ENCODE data around the gene TGIF2. TPM values are rescaled to one million over a fixed set of nuclear protein-coding genes. Genes with fewer than 3 reads are reported as not detected.

TGIF2 gene
- polyA plus RNA-seq, 1 donor (not counting 4 experiments of a cell fraction or from before 2014, with no cell fraction given), result 6.7 TPM

DNA sequence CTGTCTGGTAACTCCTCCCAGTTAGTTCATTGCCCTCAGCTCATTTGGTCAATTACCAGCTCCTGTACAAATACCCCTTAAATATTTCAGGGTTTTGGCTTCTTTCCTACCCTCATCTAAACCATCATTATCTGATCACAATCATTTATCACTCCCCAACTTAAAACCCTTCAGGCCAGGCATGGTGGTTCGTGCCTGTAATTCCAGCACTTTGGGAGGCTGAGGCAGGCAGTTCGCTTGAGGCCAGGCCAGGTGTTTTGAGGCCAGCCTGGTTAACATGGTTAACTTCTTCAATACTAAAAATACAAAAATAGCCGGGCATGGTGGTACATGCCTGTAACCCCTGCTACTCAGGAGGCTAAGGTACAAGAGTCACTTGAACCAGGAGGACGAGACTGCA is 9.4 kb downstream of the TGIF2 start:
- H4K20me1 ChIP-seq (ENCODE audit: control insufficient read depth, extremely low read depth, insufficient read depth, low read length), result no peaks in the 10 kb centered on the region
- no peaks in the 10 kb centered on the region for H3K27me3 ChIP-seq (ENCODE audit: control insufficient read depth, extremely low read depth, insufficient read depth, low read length)
- H3K27ac ChIP-seq (ENCODE audit: control insufficient read depth, insufficient read depth, low read length), result no peak overlapping the region
- no peak overlapping the region for H3K4me2 ChIP-seq (ENCODE audit: control insufficient read depth, extremely low read depth, insufficient read depth, low read depth, low read length)
- DNase-seq (ENCODE audit: low read depth, low spot score) (no peak), FAIRE-seq (no peak)
- H2AFZ ChIP-seq (ENCODE audit: control insufficient read depth, low read length), result no peak overlapping the region
- dilution Hi-C loops (cut with MboI; ENCODE audit: extremely low pct_ligation_motif_present, low sequenced_read_pairs), result no loop called here
- TF ChIP-seq, protein P1, sequence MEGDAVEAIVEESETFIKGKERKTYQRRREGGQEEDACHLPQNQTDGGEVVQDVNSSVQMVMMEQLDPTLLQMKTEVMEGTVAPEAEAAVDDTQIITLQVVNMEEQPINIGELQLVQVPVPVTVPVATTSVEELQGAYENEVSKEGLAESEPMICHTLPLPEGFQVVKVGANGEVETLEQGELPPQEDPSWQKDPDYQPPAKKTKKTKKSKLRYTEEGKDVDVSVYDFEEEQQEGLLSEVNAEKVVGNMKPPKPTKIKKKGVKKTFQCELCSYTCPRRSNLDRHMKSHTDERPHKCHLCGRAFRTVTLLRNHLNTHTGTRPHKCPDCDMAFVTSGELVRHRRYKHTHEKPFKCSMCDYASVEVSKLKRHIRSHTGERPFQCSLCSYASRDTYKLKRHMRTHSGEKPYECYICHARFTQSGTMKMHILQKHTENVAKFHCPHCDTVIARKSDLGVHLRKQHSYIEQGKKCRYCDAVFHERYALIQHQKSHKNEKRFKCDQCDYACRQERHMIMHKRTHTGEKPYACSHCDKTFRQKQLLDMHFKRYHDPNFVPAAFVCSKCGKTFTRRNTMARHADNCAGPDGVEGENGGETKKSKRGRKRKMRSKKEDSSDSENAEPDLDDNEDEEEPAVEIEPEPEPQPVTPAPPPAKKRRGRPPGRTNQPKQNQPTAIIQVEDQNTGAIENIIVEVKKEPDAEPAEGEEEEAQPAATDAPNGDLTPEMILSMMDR (optimal IDR thresholded peaks at IDR 0.05 in 1 of 3, IDR thresholded peaks at IDR 0.05 in 1 of 3, conservative IDR thresholded peaks at IDR 0.05 in 1 of 3; ENCODE audit: extremely low read depth in 1 of 3, insufficient read depth in 2 of 3, low read length in 3 of 3), result no peak
- no peak for TF ChIP-seq EZH2 (IDR thresholded peaks at IDR 0.05; ENCODE audit: low read length)
- no peaks in the 10 kb centered on the region for H3K9me1 ChIP-seq (ENCODE audit: control insufficient read depth, extremely low read depth, insufficient read depth, low read length)
- H3K9me3 ChIP-seq (ENCODE audit: control insufficient read depth, low read depth, low read length), result no peaks in the 10 kb centered on the region
- peaks cover 0 to 12% of the 10 kb centered on the region in 2 experiments for H3K36me3 ChIP-seq (ENCODE audit: control insufficient read depth in 2 of 2, extremely low read depth in 1 of 2, insufficient read depth in 2 of 2, low read length in 2 of 2)
- H3K79me2 ChIP-seq (ENCODE audit: control insufficient read depth, insufficient read depth, low read length), result no peaks in the 10 kb centered on the region
- peaks cover 22% of the 10 kb centered on the region for H3K4me1 ChIP-seq (ENCODE audit: control insufficient read depth, extremely low read depth, insufficient read depth, low read length)
- H3K4me3 ChIP-seq (ENCODE audit: control insufficient read depth in 2 of 3, extremely low read depth in 1 of 3, insufficient read depth in 2 of 3, low read depth in 1 of 3, low read length in 3 of 3), result no peak overlapping the region
- H3K9ac ChIP-seq (ENCODE audit: control insufficient read depth, extremely low read depth, insufficient read depth, low read length), result no peak overlapping the region

DNA sequence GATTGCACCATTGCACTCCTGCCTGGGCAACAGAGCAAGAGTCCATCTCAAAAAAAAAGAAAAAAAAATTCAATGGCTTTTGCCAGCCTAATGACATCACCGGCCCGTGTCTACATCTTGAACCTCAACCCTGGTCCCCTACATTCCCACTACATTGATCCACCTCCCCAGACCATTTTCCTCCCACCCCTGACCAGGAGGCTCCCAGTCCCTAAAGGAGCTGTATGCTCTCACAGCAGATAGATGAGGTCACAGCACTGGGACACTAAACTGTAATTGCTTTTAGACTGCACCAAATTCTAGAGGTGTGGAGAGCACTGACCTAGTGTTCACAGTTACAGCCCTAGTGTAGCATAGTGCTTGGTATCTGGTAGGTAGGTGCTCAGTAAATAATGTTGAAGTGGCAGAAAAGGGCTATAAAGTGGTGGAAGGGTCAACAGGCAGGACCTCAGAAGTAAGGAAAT is 10.7 kb downstream of the TGIF2 start:
- TF ChIP-seq EZH2 (IDR thresholded peaks at IDR 0.05; ENCODE audit: low read length), result no peak
- TF ChIP-seq, protein P1 (optimal IDR thresholded peaks at IDR 0.05 in 1 of 3, IDR thresholded peaks at IDR 0.05 in 1 of 3, conservative IDR thresholded peaks at IDR 0.05 in 1 of 3; ENCODE audit: extremely low read depth in 1 of 3, insufficient read depth in 2 of 3, low read length in 3 of 3), result no peak
- H3K9me1 ChIP-seq (ENCODE audit: control insufficient read depth, extremely low read depth, insufficient read depth, low read length), result no peaks in the 10 kb centered on the region
- H4K20me1 ChIP-seq (ENCODE audit: control insufficient read depth, extremely low read depth, insufficient read depth, low read length), result no peaks in the 10 kb centered on the region
- no peak overlapping the region for H3K4me2 ChIP-seq (ENCODE audit: control insufficient read depth, extremely low read depth, insufficient read depth, low read depth, low read length)
- H3K27me3 ChIP-seq (ENCODE audit: control insufficient read depth, extremely low read depth, insufficient read depth, low read length), result no peaks in the 10 kb centered on the region
- DNase-seq (ENCODE audit: low read depth, low spot score), result no peak
- no peaks in the 10 kb centered on the region for H3K9me3 ChIP-seq (ENCODE audit: control insufficient read depth, low read depth, low read length)
- no peak overlapping the region for H3K4me3 ChIP-seq (ENCODE audit: control insufficient read depth in 2 of 3, extremely low read depth in 1 of 3, insufficient read depth in 2 of 3, low read depth in 1 of 3, low read length in 3 of 3)
- H3K9ac ChIP-seq (ENCODE audit: control insufficient read depth, extremely low read depth, insufficient read depth, low read length), result no peak overlapping the region
- no peak overlapping the region for H3K27ac ChIP-seq (ENCODE audit: control insufficient read depth, insufficient read depth, low read length)
- no peaks in the 10 kb centered on the region for H3K79me2 ChIP-seq (ENCODE audit: control insufficient read depth, insufficient read depth, low read length)
- H3K36me3 ChIP-seq (ENCODE audit: control insufficient read depth in 2 of 2, extremely low read depth in 1 of 2, insufficient read depth in 2 of 2, low read length in 2 of 2), result peaks cover 0 to 10% of the 10 kb centered on the region in 2 experiments
- no peak for FAIRE-seq
- no peak overlapping the region for H2AFZ ChIP-seq (ENCODE audit: control insufficient read depth, low read length)
- dilution Hi-C loops (cut with MboI; ENCODE audit: extremely low pct_ligation_motif_present, low sequenced_read_pairs), result no loop called here
- H3K4me1 ChIP-seq (ENCODE audit: control insufficient read depth, extremely low read depth, insufficient read depth, low read length), result peaks cover 25% of the 10 kb centered on the region

All from keratinocyte (primary cell).